ENCODE measurements around the gene ZDHHC7. TPM values are rescaled to one million over a fixed set of nuclear protein-coding genes. Genes with fewer than 3 reads are reported as not detected.

Gene ZDHHC7
- total RNA-seq, 1 donor from 2014 or later, result 26.9 TPM

GRCh38 chr16:85042167-85042526 is 30.8 kb upstream of the ZDHHC7 start:
- Mint-ChIP-seq H3K4me3 (no peak overlapping the region), H3K36me3 (ENCODE audit: low read depth) (no peaks in the 10 kb centered on the region), H3K27me3 (peaks cover 7% of the 10 kb centered on the region), H3K4me1 (no peaks in the 10 kb centered on the region), H3K27ac (no peak overlapping the region), H3K9me3 (no peaks in the 10 kb centered on the region)
- DNase-seq, result no peak
- POLR2A ChIA-PET, result no interaction called here
- CTCF ChIA-PET, result no interaction called here
- intact Hi-C loops (cut with micrococcal nuclease), result no loop called here
- no peak for ATAC-seq (ENCODE audit: low read depth)
- no peak for TF ChIP-seq CTCF (IDR thresholded peaks at IDR 0.05)

GRCh38 chr16:85041219-85042166 is 30.2 kb upstream of the ZDHHC7 start:
- POLR2A ChIA-PET, result no interaction called here
- DNase-seq, result no peak
- Mint-ChIP-seq H3K27me3 (peaks cover 7% of the 10 kb centered on the region), H3K36me3 (ENCODE audit: low read depth) (no peaks in the 10 kb centered on the region), H3K4me3 (no peak overlapping the region), H3K27ac (no peak overlapping the region), H3K9me3 (no peaks in the 10 kb centered on the region), H3K4me1 (no peaks in the 10 kb centered on the region)
- intact Hi-C loops (cut with micrococcal nuclease), result no loop called here
- no peak for TF ChIP-seq CTCF (IDR thresholded peaks at IDR 0.05)
- no peak for ATAC-seq (ENCODE audit: low read depth)
- CTCF ChIA-PET, result no interaction called here

GRCh38 chr16:85040685-85041084 is 29.4 kb upstream of the ZDHHC7 start:
- H3K27me3 Mint-ChIP-seq, result peaks cover 4% of the 10 kb centered on the region
- TF ChIP-seq CTCF (IDR thresholded peaks at IDR 0.05), result no peak
- H3K36me3 Mint-ChIP-seq (ENCODE audit: low read depth), result no peaks in the 10 kb centered on the region
- H3K27ac Mint-ChIP-seq, result no peak overlapping the region
- DNase-seq (no peak), ATAC-seq (ENCODE audit: low read depth) (no peak)
- ChIA-PET POLR2A (no interaction called here), CTCF (no interaction called here)
- H3K4me3 Mint-ChIP-seq, result no peak overlapping the region
- H3K4me1 Mint-ChIP-seq, result no peaks in the 10 kb centered on the region
- intact Hi-C loops (cut with micrococcal nuclease), result no loop called here
- H3K9me3 Mint-ChIP-seq, result no peaks in the 10 kb centered on the region

GRCh38 chr16:85037721-85038120 is 26.4 kb upstream of the ZDHHC7 start:
- no peaks in the 10 kb centered on the region for H3K27me3 Mint-ChIP-seq
- DNase-seq (no peak), ATAC-seq (ENCODE audit: low read depth) (no peak)
- CTCF ChIA-PET, result no interaction called here
- H3K4me3 Mint-ChIP-seq, result no peak overlapping the region
- intact Hi-C loops (cut with micrococcal nuclease), result no loop called here
- no peak for TF ChIP-seq CTCF (IDR thresholded peaks at IDR 0.05)
- POLR2A ChIA-PET, result no interaction called here
- no peaks in the 10 kb centered on the region for H3K9me3 Mint-ChIP-seq
- H3K4me1 Mint-ChIP-seq, result no peaks in the 10 kb centered on the region
- no peak overlapping the region for H3K27ac Mint-ChIP-seq
- no peaks in the 10 kb centered on the region for H3K36me3 Mint-ChIP-seq (ENCODE audit: low read depth)

GRCh38 chr16:85037050-85037410 is 25.7 kb upstream of the ZDHHC7 start:
- no peaks in the 10 kb centered on the region for H3K36me3 Mint-ChIP-seq (ENCODE audit: low read depth)
- H3K27me3 Mint-ChIP-seq, result no peaks in the 10 kb centered on the region
- no peak overlapping the region for H3K27ac Mint-ChIP-seq
- DNase-seq (no peak), ATAC-seq (ENCODE audit: low read depth) (no peak)
- no peak for TF ChIP-seq CTCF (IDR thresholded peaks at IDR 0.05)
- no peak overlapping the region for H3K4me3 Mint-ChIP-seq
- ChIA-PET CTCF (no interaction called here), POLR2A (no interaction called here)
- intact Hi-C loops (cut with micrococcal nuclease), result no loop called here
- H3K9me3 Mint-ChIP-seq, result no peaks in the 10 kb centered on the region
- no peaks in the 10 kb centered on the region for H3K4me1 Mint-ChIP-seq

Measured in activated B cell treated with CpG ODN at 0.5 μM for 24 hours (primary cell).